Endodermal cell (in vitro differentiated cells): ENCODE data around the gene FOXL3. TPM values are rescaled to one million over a fixed set of nuclear protein-coding genes. Genes with fewer than 3 reads are reported as not detected.

Source experiments
- DNase-seq: peaks from one replicate; pipeline ENCODE4 v3.0.0-alpha.2; 2017
- H3K27ac ChIP-seq: 2 replicates; pipeline ENCODE4 v1.5.1; 2013; ENCODE audit warnings: mild to moderate bottlenecking, low read depth, low read length, moderate library complexity
- H3K27me3 ChIP-seq: 2 replicates; pipeline ENCODE4 v1.6.1; 2013; ENCODE audit warnings: mild to moderate bottlenecking, low read length, moderate library complexity; ENCODE audit not compliant: insufficient read depth, control insufficient read depth, poor library complexity, severe bottlenecking
- H3K36me3 ChIP-seq: 2 replicates; pipeline ENCODE4 v1.7.0; 2013; ENCODE audit warnings: mild to moderate bottlenecking, low read length, moderate library complexity; ENCODE audit not compliant: control insufficient read depth, insufficient read depth
- H3K4me1 ChIP-seq: one replicate; pipeline ENCODE4 v1.7.0; 2013; ENCODE audit warnings: low read length; ENCODE audit not compliant: control insufficient read depth, insufficient read depth
- H3K4me3 ChIP-seq: 2 replicates; pipeline ENCODE4 v1.5.1; 2013; ENCODE audit warnings: mild to moderate bottlenecking, low read length, moderate library complexity
- H3K9ac ChIP-seq: 2 replicates; pipeline ENCODE4 v1.6.1; 2013; ENCODE audit warnings: mild to moderate bottlenecking, low read length, moderate library complexity; ENCODE audit not compliant: poor library complexity, severe bottlenecking; ENCODE audit errors: extremely low read depth
- H3K9me3 ChIP-seq: 2 replicates; pipeline ENCODE4 v1.6.1; 2013; ENCODE audit warnings: mild to moderate bottlenecking, low read length, moderate library complexity; ENCODE audit not compliant: control insufficient read depth
- H3K27ac Mint-ChIP-seq: 2 replicates; pipeline ENCODE4 v1.8.0; 2020; ENCODE audit warnings: mixed read lengths
- H3K27me3 Mint-ChIP-seq: 2 replicates; pipeline ENCODE4 v1.8.0; 2021; ENCODE audit warnings: mild to moderate bottlenecking, mixed read lengths; ENCODE audit not compliant: insufficient read depth
- H3K36me3 Mint-ChIP-seq: 2 replicates; pipeline ENCODE4 v1.8.0; 2020; ENCODE audit warnings: low read depth, mixed read lengths
- H3K4me1 Mint-ChIP-seq: 2 replicates; pipeline ENCODE4 v1.8.0; 2020; ENCODE audit warnings: mixed read lengths
- H3K4me3 Mint-ChIP-seq: 2 replicates; pipeline ENCODE4 v1.8.0; 2020; ENCODE audit warnings: mild to moderate bottlenecking, moderate library complexity, mixed read lengths
- H3K9me3 Mint-ChIP-seq: 2 replicates; pipeline ENCODE4 v1.8.0; 2020; ENCODE audit warnings: mild to moderate bottlenecking, mixed read lengths
- WGBS, 2 experiments: methylation state at CpG; one replicate each; pipeline versions ENCODE4 v1.1.5 to v1.1.7; 2013; ENCODE audit warnings: missing lambda C conversion rate in 2 of 2, mixed read lengths in 1 of 2; ENCODE audit not compliant: insufficient coverage in 1 of 2, insufficient read length in 1 of 2; 5-methylcytosine and 5-hydroxymethylcytosine counted together
- total RNA-seq, 2 donors: library from RNA; stranded (reverse); fragmentation: NEBNext Ultra II Directional in 1 of 2; extraction: Animal tissue kit (Norgen Biotek cat#: 25700) in 1 of 2; gene quantifications; 2 replicates in 1 of 2; 3 replicates in 1 of 2; pipeline ENCODE4 v1.2.1, GENCODE V29; 2021
- TF ChIP-seq, protein P1 (sequence below): fragments of 200-600 bp; sonication (generic); conservative IDR thresholded peaks from 2 replicates; pipeline ENCODE4 v1.5.0; 2021; ENCODE audit warnings: antibody characterized with exemption, mild to moderate bottlenecking

The FOXL3 gene
- total RNA-seq, 2 donors from 2014 or later, result not detected

DNA sequence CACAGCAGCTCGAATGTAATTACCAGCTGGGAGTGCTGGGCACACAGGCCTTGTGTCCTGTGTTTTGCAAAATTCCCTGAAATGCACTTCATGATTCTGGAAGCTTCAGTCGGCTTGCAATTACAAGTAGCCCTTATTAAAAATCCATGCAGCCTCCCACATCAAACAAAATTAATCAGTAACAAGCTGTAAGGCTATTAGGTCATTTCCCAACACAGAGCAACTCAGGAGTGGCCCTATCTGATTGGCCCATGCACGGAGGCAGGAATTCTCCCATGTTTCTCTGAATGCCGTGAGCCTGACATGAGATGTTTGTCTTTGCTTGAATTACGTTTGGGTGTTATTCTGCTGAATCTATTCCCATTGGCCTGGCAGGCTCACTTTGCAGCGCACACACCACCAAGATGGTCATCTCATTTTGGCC, 36.9 kb downstream of the FOXL3 start:
- Mint-ChIP-seq H3K27me3 (peaks cover 17% of the 10 kb centered on the region), H3K27ac (no peak overlapping the region), H3K4me1 (no peaks in the 10 kb centered on the region), H3K4me3 (no peak overlapping the region), H3K36me3 (no peaks in the 10 kb centered on the region), H3K9me3 (peaks cover 2% of the 10 kb centered on the region)
- no peaks in the 10 kb centered on the region for H3K4me1 ChIP-seq
- no peak overlapping the region for H3K4me3 ChIP-seq
- TF ChIP-seq, protein P1, sequence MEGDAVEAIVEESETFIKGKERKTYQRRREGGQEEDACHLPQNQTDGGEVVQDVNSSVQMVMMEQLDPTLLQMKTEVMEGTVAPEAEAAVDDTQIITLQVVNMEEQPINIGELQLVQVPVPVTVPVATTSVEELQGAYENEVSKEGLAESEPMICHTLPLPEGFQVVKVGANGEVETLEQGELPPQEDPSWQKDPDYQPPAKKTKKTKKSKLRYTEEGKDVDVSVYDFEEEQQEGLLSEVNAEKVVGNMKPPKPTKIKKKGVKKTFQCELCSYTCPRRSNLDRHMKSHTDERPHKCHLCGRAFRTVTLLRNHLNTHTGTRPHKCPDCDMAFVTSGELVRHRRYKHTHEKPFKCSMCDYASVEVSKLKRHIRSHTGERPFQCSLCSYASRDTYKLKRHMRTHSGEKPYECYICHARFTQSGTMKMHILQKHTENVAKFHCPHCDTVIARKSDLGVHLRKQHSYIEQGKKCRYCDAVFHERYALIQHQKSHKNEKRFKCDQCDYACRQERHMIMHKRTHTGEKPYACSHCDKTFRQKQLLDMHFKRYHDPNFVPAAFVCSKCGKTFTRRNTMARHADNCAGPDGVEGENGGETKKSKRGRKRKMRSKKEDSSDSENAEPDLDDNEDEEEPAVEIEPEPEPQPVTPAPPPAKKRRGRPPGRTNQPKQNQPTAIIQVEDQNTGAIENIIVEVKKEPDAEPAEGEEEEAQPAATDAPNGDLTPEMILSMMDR, result no peak
- H3K36me3 ChIP-seq, result no peaks in the 10 kb centered on the region
- no peak overlapping the region for H3K9ac ChIP-seq
- peaks cover under 1% of the 10 kb centered on the region for H3K27me3 ChIP-seq
- no peak for DNase-seq
- no peak overlapping the region for H3K27ac ChIP-seq
- H3K9me3 ChIP-seq, result no peaks in the 10 kb centered on the region
- 84 to 89% methylated on average over 6 of the region's 6 CpGs for WGBS, 2 experiments

DNA sequence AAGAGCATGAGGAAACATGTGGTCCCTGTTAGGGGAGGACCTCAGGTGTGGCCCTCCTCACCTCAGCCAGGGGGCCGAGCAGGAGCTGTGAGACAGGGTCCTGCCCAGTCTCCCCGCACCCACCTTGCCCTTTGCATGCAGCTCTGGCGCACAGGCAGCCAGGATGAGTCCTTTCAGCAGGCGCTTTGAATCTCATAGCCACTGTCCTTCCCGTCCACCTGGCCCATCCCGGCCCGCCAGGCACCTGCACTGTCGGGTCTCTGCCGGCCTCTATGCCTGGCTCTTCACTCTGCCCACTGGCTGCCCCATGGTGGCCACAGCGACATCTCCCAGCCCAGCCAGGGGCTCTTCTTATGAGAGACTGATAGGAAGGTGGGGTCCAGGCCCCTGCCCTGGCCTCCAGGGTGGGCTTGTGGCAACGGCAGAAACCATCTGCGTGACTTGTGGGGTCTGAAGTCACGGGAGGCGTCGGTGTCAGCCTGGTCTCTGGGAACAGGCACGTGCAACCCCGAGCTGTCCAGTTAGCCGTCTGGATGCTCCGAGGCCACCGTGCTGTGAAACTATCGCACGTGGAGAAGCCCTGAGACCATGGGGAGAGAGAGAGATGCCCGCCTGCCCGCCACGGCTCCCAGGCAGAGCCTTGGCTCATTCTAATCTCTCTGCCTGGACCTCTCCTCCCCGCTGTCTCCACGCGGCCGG, 37.4 kb downstream of the FOXL3 start:
- 91 to 92% methylated on average over 23 to 29 of the region's 29 CpGs for WGBS, 2 experiments
- no peak overlapping the region for H3K4me3 Mint-ChIP-seq

DNA sequence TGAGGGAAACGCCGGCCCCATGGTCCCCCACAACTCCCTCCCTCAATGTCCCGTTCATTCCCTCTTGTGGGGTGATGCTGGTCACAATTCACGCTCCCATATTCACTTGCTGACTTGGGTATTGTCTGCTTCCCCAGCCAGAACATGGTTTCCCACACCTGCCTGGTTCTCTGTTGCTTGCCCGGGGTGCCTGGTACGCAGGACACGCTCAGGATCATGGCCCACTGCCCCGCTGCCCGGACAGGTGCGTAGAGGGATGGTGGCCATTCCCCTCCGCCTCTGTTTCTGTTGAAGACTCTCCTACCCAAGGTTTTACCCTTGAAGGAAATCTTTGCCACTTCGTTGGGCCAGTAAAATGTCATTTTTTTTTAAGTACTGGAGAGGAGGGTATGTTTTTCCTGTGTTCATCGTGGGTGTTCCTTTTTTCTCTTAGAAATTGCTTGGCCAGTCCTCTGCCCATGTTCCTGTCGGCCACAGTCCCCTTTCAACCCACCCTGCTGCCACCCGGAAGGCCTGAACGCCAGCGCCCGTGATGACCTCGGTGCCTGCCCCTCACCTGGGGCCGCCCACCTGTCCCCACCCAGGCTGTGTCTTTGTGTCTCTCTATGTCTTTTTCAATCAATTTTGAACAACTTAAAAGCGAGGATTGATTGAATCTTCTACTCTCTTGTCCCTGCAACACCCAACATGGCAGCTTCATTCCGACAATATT, 38.2 kb downstream of the FOXL3 start:
- WGBS, 2 experiments, result 90 to 95% methylated on average over 16 to 22 of the region's 22 CpGs
- Histone ChIP-seq H3K9me3 (no peaks in the 10 kb centered on the region), H3K4me3 (no peak overlapping the region), H3K9ac (no peak overlapping the region), H3K4me1 (no peaks in the 10 kb centered on the region), H3K27ac (no peak overlapping the region), H3K36me3 (no peaks in the 10 kb centered on the region), H3K27me3 (no peaks in the 10 kb centered on the region)
- H3K36me3 Mint-ChIP-seq, result no peaks in the 10 kb centered on the region
- no peak overlapping the region for H3K4me3 Mint-ChIP-seq
- no peak overlapping the region for H3K27ac Mint-ChIP-seq
- H3K27me3 Mint-ChIP-seq, result peaks cover 20% of the 10 kb centered on the region
- no peaks in the 10 kb centered on the region for H3K4me1 Mint-ChIP-seq
- TF ChIP-seq, protein P1, result no peak
- H3K9me3 Mint-ChIP-seq, result peaks cover 2% of the 10 kb centered on the region
- DNase-seq, result no peak

More for the DNA sequence above, 37.4 kb downstream of the FOXL3 start:
- H3K36me3 ChIP-seq, result no peaks in the 10 kb centered on the region
- peaks cover 20% of the 10 kb centered on the region for H3K27me3 Mint-ChIP-seq
- peaks cover 2% of the 10 kb centered on the region for H3K9me3 Mint-ChIP-seq
- H3K4me3 ChIP-seq, result no peak overlapping the region
- H3K9ac ChIP-seq, result no peak overlapping the region
- H3K9me3 ChIP-seq, result no peaks in the 10 kb centered on the region
- no peaks in the 10 kb centered on the region for H3K36me3 Mint-ChIP-seq
- H3K4me1 Mint-ChIP-seq, result no peaks in the 10 kb centered on the region
- H3K27me3 ChIP-seq, result no peaks in the 10 kb centered on the region
- no peak overlapping the region for H3K27ac ChIP-seq
- no peaks in the 10 kb centered on the region for H3K4me1 ChIP-seq
- DNase-seq, result no peak
- no peak overlapping the region for H3K27ac Mint-ChIP-seq
- TF ChIP-seq, protein P1, result peak; percentile 15
